ENCODE results near the gene ITGB5. TPM values are rescaled to one million over a fixed set of nuclear protein-coding genes. Genes with fewer than 3 reads are reported as not detected.
A peak's percentile ranks its signal among the peaks of the same experiment; 100 is the strongest.

The ITGB5 gene
- total and polyA plus RNA-seq, 4 donors, result 21.0 to 126 (median 43.7) TPM

GRCh38 chr3:124793054-124793739 is 94.0 kb downstream of the ITGB5 start:
- H3K4me3 ChIP-seq, result no peak overlapping the region
- TF ChIP-seq CTCF (IDR thresholded peaks at IDR 0.05; ENCODE audit: control extremely low read depth, extremely low read depth), result no peak
- no peak overlapping the region for H3K27ac ChIP-seq (ENCODE audit: low read depth in 1 of 2, low read length in 1 of 2)
- H3K27me3 ChIP-seq (ENCODE audit: control insufficient read depth in 3 of 3, insufficient read depth in 3 of 3, low read length in 2 of 3), result no peaks in the 10 kb centered on the region
- 79 to 80% methylated on average over 6 of the region's 6 CpGs for WGBS, 2 donors
- ATAC-seq (ENCODE audit: insufficient read depth, low FRiP score), result no peak
- no peak overlapping the region for H3K9ac ChIP-seq (ENCODE audit: insufficient read depth in 1 of 2, low read length in 2 of 2)
- no peak for DNase-seq
- H3K4me1 ChIP-seq (ENCODE audit: control insufficient read depth in 5 of 5, insufficient read depth in 5 of 5, low read length in 5 of 5), result peaks cover 0 to 24% (median 8%) of the 10 kb centered on the region in 5 donors
- H3K36me3 ChIP-seq (ENCODE audit: control insufficient read depth in 4 of 4, insufficient read depth in 4 of 4, low read length in 4 of 4), result peaks cover 0 to 19% (median 7%) of the 10 kb centered on the region in 4 donors
- H3K9me3 ChIP-seq (ENCODE audit: control insufficient read depth in 4 of 4, insufficient read depth in 3 of 4, low read length in 3 of 4), result no peaks in the 10 kb centered on the region

DNA sequence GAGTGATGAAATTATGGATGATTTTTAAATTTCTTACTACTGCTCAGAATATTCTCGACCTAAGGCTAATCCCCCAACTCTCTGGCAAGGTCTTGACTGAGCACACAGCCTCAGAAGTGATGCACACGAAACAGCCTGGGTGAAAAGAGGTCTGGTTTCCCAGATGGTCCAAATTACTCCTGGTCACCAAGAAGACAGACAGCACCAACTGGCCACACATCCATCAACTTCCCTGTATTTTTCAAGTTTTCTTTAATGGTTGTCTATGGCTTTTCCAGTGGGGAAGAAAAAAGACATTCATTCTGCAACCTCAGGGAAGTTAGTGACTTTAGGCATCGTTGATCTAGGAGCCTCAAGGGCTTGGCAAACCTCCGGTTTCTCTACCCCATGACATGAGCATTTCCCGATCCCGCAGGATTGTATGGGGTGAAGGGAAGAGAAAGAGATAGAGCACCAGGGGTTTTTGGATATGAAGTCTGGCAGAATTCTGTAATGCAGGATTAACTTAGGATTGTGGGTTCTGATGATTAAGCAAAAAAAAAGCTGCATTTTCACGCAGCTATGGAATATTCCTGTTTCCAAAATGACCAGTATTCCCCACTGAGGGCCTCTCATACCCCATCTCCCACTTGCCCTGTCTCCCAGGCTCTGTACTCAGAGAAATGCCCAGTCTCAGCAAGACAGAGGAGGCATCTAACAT is 94.7 kb downstream of the ITGB5 start:
- DNase-seq (no peak), ATAC-seq (ENCODE audit: insufficient read depth, low FRiP score) (no peak)
- H3K27ac ChIP-seq (ENCODE audit: low read depth in 1 of 2, low read length in 1 of 2), result no peak overlapping the region
- no peak overlapping the region for H3K4me3 ChIP-seq
- no peaks in the 10 kb centered on the region for H3K9me3 ChIP-seq (ENCODE audit: control insufficient read depth in 4 of 4, insufficient read depth in 3 of 4, low read length in 3 of 4)
- TF ChIP-seq CTCF (IDR thresholded peaks at IDR 0.05; ENCODE audit: control extremely low read depth, extremely low read depth), result no peak
- H3K36me3 ChIP-seq (ENCODE audit: control insufficient read depth in 4 of 4, insufficient read depth in 4 of 4, low read length in 4 of 4), result peaks cover 0 to 19% (median 7%) of the 10 kb centered on the region in 4 donors
- H3K9ac ChIP-seq (ENCODE audit: insufficient read depth in 1 of 2, low read length in 2 of 2), result no peak overlapping the region
- H3K27me3 ChIP-seq (ENCODE audit: control insufficient read depth in 3 of 3, insufficient read depth in 3 of 3, low read length in 2 of 3), result no peaks in the 10 kb centered on the region
- peaks cover 0 to 27% (median 8%) of the 10 kb centered on the region in 5 donors for H3K4me1 ChIP-seq (ENCODE audit: control insufficient read depth in 5 of 5, insufficient read depth in 5 of 5, low read length in 5 of 5)
- WGBS, 2 donors, result 83 to 91% methylated on average over 7 of the region's 7 CpGs

DNA sequence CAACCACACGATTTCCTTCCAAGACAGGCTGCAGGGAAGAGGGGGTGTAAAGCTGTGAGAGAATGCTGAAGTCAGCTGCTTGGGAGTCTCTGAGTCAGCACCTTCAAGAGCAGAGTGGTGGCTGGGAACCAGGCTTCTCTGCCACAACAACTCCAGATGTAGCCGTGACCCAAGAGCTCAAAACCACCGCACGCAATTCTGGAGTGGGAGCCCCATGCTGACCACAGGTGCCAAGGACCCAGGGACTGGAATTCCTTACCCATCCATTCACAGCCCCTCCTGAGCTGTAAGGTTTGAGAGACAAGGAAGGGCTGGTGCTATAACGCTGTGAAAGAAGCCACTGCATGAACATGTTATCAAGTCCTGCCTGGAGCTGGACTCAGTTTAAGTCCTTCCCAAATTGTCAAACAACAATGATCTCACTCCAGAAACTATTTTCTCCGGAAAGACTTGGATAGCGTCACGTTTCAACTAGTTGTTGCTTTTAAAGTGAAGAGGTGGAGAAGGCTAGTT is 95.5 kb downstream of the ITGB5 start:
- H3K9me3 ChIP-seq (ENCODE audit: control insufficient read depth in 4 of 4, insufficient read depth in 3 of 4, low read length in 3 of 4), result no peaks in the 10 kb centered on the region
- H3K4me3 ChIP-seq, result no peak overlapping the region
- ATAC-seq (ENCODE audit: insufficient read depth, low FRiP score) (peak; percentile 51), DNase-seq (peak in 2 of 3 donors; percentile 26 to 62)
- peaks cover 0 to 31% (median 9%) of the 10 kb centered on the region in 5 donors for H3K4me1 ChIP-seq (ENCODE audit: control insufficient read depth in 5 of 5, insufficient read depth in 5 of 5, low read length in 5 of 5)
- TF ChIP-seq CTCF (IDR thresholded peaks at IDR 0.05; ENCODE audit: control extremely low read depth, extremely low read depth), result no peak
- H3K27ac ChIP-seq (ENCODE audit: low read depth in 1 of 2, low read length in 1 of 2), result peak overlapping the region in 1 of 2 donors; percentile 37
- no peaks in the 10 kb centered on the region for H3K27me3 ChIP-seq (ENCODE audit: control insufficient read depth in 3 of 3, insufficient read depth in 3 of 3, low read length in 2 of 3)
- peaks cover 0 to 16% (median 7%) of the 10 kb centered on the region in 4 donors for H3K36me3 ChIP-seq (ENCODE audit: control insufficient read depth in 4 of 4, insufficient read depth in 4 of 4, low read length in 4 of 4)
- WGBS, 2 donors, result 35 to 45% methylated on average over 8 of the region's 8 CpGs
- no peak overlapping the region for H3K9ac ChIP-seq (ENCODE audit: insufficient read depth in 1 of 2, low read length in 2 of 2)

Data from lung (tissue), 12 donors.